ENCODE data around the gene GLG1.

DNA sequence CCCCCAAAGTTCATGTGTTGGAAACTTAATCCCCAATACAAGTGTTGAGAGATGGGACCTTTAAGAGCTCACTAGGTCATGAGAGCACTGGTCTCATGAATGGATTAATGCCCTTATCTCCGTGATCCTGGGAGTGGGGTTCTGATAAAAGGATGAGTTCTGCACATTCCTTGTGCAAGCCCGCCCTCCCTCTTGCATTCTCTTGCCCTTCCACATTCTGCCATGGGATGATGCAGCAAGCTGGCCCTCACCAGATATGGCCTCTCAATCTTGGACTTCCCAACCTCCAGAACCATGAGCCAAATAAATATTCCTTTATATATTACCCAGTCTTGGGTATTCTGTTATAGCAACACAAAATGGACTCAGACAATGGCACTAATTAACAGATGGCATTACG, 14.1 kb downstream of the GLG1 start:
- TF ChIP-seq, protein P1, sequence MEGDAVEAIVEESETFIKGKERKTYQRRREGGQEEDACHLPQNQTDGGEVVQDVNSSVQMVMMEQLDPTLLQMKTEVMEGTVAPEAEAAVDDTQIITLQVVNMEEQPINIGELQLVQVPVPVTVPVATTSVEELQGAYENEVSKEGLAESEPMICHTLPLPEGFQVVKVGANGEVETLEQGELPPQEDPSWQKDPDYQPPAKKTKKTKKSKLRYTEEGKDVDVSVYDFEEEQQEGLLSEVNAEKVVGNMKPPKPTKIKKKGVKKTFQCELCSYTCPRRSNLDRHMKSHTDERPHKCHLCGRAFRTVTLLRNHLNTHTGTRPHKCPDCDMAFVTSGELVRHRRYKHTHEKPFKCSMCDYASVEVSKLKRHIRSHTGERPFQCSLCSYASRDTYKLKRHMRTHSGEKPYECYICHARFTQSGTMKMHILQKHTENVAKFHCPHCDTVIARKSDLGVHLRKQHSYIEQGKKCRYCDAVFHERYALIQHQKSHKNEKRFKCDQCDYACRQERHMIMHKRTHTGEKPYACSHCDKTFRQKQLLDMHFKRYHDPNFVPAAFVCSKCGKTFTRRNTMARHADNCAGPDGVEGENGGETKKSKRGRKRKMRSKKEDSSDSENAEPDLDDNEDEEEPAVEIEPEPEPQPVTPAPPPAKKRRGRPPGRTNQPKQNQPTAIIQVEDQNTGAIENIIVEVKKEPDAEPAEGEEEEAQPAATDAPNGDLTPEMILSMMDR (IDR thresholded peaks at IDR 0.05; ENCODE audit: low read depth, low read length, missing input control), result no peak
- TF ChIP-seq, protein P2, sequence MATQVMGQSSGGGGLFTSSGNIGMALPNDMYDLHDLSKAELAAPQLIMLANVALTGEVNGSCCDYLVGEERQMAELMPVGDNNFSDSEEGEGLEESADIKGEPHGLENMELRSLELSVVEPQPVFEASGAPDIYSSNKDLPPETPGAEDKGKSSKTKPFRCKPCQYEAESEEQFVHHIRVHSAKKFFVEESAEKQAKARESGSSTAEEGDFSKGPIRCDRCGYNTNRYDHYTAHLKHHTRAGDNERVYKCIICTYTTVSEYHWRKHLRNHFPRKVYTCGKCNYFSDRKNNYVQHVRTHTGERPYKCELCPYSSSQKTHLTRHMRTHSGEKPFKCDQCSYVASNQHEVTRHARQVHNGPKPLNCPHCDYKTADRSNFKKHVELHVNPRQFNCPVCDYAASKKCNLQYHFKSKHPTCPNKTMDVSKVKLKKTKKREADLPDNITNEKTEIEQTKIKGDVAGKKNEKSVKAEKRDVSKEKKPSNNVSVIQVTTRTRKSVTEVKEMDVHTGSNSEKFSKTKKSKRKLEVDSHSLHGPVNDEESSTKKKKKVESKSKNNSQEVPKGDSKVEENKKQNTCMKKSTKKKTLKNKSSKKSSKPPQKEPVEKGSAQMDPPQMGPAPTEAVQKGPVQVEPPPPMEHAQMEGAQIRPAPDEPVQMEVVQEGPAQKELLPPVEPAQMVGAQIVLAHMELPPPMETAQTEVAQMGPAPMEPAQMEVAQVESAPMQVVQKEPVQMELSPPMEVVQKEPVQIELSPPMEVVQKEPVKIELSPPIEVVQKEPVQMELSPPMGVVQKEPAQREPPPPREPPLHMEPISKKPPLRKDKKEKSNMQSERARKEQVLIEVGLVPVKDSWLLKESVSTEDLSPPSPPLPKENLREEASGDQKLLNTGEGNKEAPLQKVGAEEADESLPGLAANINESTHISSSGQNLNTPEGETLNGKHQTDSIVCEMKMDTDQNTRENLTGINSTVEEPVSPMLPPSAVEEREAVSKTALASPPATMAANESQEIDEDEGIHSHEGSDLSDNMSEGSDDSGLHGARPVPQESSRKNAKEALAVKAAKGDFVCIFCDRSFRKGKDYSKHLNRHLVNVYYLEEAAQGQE (IDR thresholded peaks at IDR 0.05), result no peak
- TF ChIP-seq, protein P3, sequence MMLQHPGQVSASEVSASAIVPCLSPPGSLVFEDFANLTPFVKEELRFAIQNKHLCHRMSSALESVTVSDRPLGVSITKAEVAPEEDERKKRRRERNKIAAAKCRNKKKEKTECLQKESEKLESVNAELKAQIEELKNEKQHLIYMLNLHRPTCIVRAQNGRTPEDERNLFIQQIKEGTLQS (IDR thresholded peaks at IDR 0.05), result no peak
- TF ChIP-seq, protein P4, sequence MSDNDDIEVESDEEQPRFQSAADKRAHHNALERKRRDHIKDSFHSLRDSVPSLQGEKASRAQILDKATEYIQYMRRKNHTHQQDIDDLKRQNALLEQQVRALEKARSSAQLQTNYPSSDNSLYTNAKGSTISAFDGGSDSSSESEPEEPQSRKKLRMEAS (IDR thresholded peaks at IDR 0.05), result no peak
- TF ChIP-seq TAF1 (conservative IDR thresholded peaks at IDR 0.05) (no peak), SP1 (IDR thresholded peaks at IDR 0.05) (no peak)
